Left lung (tissue), 10 donors: ENCODE data around the gene ANAPC5. TPM values are rescaled to one million over a fixed set of nuclear protein-coding genes. Genes with fewer than 3 reads are reported as not detected.
"Not testable (repeated sequence)": the region's sequence is repeated elsewhere in the genome, so short reads cannot be mapped to it uniquely, and the experiment has no call there.

Source experiments
- ATAC-seq: fragments of 200-7000 bp; cut with Tn5 transposase; one replicate; pipeline ENCODE4 v1.9.1; 2020; ENCODE audit warnings: moderate library complexity
- DNase-seq, 4 donors: peaks; one replicate each; pipeline ENCODE4 v3.0.0-alpha.2; 2013 to 2020
- H3K27ac ChIP-seq, 2 donors: fragments of 200-600 bp; sonication (generic) in 1 of 2; one replicate each; pipeline versions ENCODE4 v1.5.0 to v1.8.0; 2020 to 2021
- H3K27me3 ChIP-seq, 2 donors: fragments of 200-600 bp; sonication (generic) in 1 of 2; one replicate each; pipeline versions ENCODE4 v1.5.0 to v1.8.0; 2020 to 2021
- H3K36me3 ChIP-seq, 2 donors: fragments of 200-600 bp; sonication (generic) in 1 of 2; one replicate each; pipeline versions ENCODE4 v1.5.0 to v1.8.0; 2020 to 2021
- H3K4me1 ChIP-seq, 2 donors: fragments of 200-600 bp; one replicate each; pipeline ENCODE4 v1.8.0; 2021
- H3K4me3 ChIP-seq, 2 donors: fragments of 200-600 bp; sonication (generic) in 1 of 2; one replicate each; pipeline versions ENCODE4 v1.5.0 to v1.8.0; 2020 to 2021; ENCODE audit warnings: mild to moderate bottlenecking in 1 of 2
- H3K9me3 ChIP-seq, 2 donors: fragments of 200-600 bp; sonication (generic) in 1 of 2; one replicate each; pipeline versions ENCODE4 v1.5.0 to v1.8.0; 2020 to 2021
- CTCF ChIP-seq, 2 donors: fragments of 200-600 bp; sonication (generic) in 1 of 2; IDR thresholded peaks; one replicate each; pipeline versions ENCODE4 v1.5.0 to v1.8.0; 2021; ENCODE audit warnings: antibody characterized with exemption in 2 of 2
- intact Hi-C, 2 donors: fragments of 100-400 bp; cut with DNase I; formaldehyde crosslinking; loops; one replicate each; pipeline versions ENCODE4 v1.11.2 to v1.14.2; 2022
- polyA plus RNA-seq, 6 donors: library from polyadenylated mRNA; unstranded; fragments of 120-200 nt; gene quantifications; one replicate each; pipeline ENCODE4 v1.2.1, GENCODE V29; 2013; ENCODE audit not compliant: insufficient read length in 6 of 6
- total RNA-seq, 2 donors: library from RNA; stranded (reverse); fragmentation: NEBNext Ultra II Directional; extraction: Animal tissue kit (Norgen Biotek cat#: 25700); gene quantifications; one replicate each; pipeline ENCODE4 v1.2.1, GENCODE V29; 2021
- donor health status: DM: no; HTN: yes; CAD: no.
- donor health status: DM: no; HTN: no; CAD: no.

ANAPC5 gene
- total and polyA plus RNA-seq, 8 donors: 84.8 to 206 (median 165) TPM

GRCh38 chr12:121326996-121327674, 25.1 kb downstream of the ANAPC5 start:
- Histone ChIP-seq H3K36me3 (peaks cover 2 to 99% of the 10 kb centered on the region in 2 donors), H3K27me3 (no peaks in the 10 kb centered on the region), H3K9me3 (no peaks in the 10 kb centered on the region), H3K4me3 (no peak overlapping the region), H3K4me1 (peaks cover 0 to 15% of the 10 kb centered on the region in 2 donors), H3K27ac (peak overlapping the region in 1 of 2 donors; percentile 15)
- ATAC-seq (no peak), DNase-seq (peak in 1 of 4 donors; percentile 48)
- no peak for TF ChIP-seq CTCF (IDR thresholded peaks at IDR 0.05)
- intact Hi-C loops: no loop called here

- no peaks in the 10 kb centered on the region for H3K9me3 ChIP-seq
- no peak overlapping the region for H3K4me3 ChIP-seq
- no peak for DNase-seq
- TF ChIP-seq CTCF (IDR thresholded peaks at IDR 0.05): no peak
- peaks cover 0 to 15% of the 10 kb centered on the region in 2 donors for H3K4me1 ChIP-seq
- ATAC-seq: no peak
- peaks cover 2 to 95% of the 10 kb centered on the region in 2 donors for H3K36me3 ChIP-seq
- no peaks in the 10 kb centered on the region for H3K27me3 ChIP-seq
- no peak overlapping the region for H3K27ac ChIP-seq
- intact Hi-C loops: no loop called here
Observed at GRCh38 chr12:121325922-121326396, 26.3 kb downstream of the ANAPC5 start.

- Histone ChIP-seq H3K9me3 (no peaks in the 10 kb centered on the region), H3K4me1 (peaks cover 0 to 15% of the 10 kb centered on the region in 2 donors), H3K4me3 (no peak overlapping the region), H3K36me3 (peaks cover 0 to 93% of the 10 kb centered on the region in 2 donors), H3K27me3 (no peaks in the 10 kb centered on the region), H3K27ac (no peak overlapping the region)
- DNase-seq (no peak), ATAC-seq (no peak)
- intact Hi-C loops: no loop called here
- no peak for TF ChIP-seq CTCF (IDR thresholded peaks at IDR 0.05)
Observed at GRCh38 chr12:121323908-121324307, 28.3 kb downstream of the ANAPC5 start.

- no peak for TF ChIP-seq CTCF (IDR thresholded peaks at IDR 0.05)
- Histone ChIP-seq H3K27me3 (no peaks in the 10 kb centered on the region), H3K4me3 (no peak overlapping the region), H3K36me3 (peaks cover 0 to 65% of the 10 kb centered on the region in 2 donors), H3K27ac (no peak overlapping the region), H3K4me1 (peaks cover 0 to 12% of the 10 kb centered on the region in 2 donors), H3K9me3 (no peaks in the 10 kb centered on the region)
- intact Hi-C loops: no loop called here
- no peak for DNase-seq
- ATAC-seq: no peak
Observed at GRCh38 chr12:121318121-121318520, 34.1 kb downstream of the ANAPC5 start.

- no peaks in the 10 kb centered on the region for H3K27me3 ChIP-seq
- intact Hi-C loops: no loop called here
- no peak for ATAC-seq
- no peak overlapping the region for H3K4me3 ChIP-seq
- H3K9me3 ChIP-seq: no peaks in the 10 kb centered on the region
- peaks cover 0 to 67% of the 10 kb centered on the region in 2 donors for H3K36me3 ChIP-seq
- peak overlapping the region in 1 of 2 donors; percentile 53 for H3K27ac ChIP-seq
- no peak for DNase-seq
- H3K4me1 ChIP-seq: peaks cover 0 to 12% of the 10 kb centered on the region in 2 donors
- no peak for TF ChIP-seq CTCF (IDR thresholded peaks at IDR 0.05)
Observed at GRCh38 chr12:121314431-121314830, 37.8 kb downstream of the ANAPC5 start.

GRCh38 chr12:121310231-121310630, 42.0 kb downstream of the ANAPC5 start:
- H3K27me3 ChIP-seq, H3K27ac ChIP-seq, intact Hi-C loops, ATAC-seq, H3K4me3 ChIP-seq, DNase-seq, H3K9me3 ChIP-seq: not testable (repeated sequence)
- Histone ChIP-seq H3K36me3 (peaks cover 0 to 53% of the 10 kb centered on the region in 2 donors), H3K4me1 (peaks cover 0 to 20% of the 10 kb centered on the region in 2 donors)

- not testable (repeated sequence) for H3K9me3 ChIP-seq
Observed at GRCh38 chr12:121307397-121307796, 44.8 kb downstream of the ANAPC5 start.

More at GRCh38 chr12:121307397-121307796, 44.8 kb downstream of the ANAPC5 start:
- Histone ChIP-seq H3K4me1 (peaks cover 0 to 11% of the 10 kb centered on the region in 2 donors), H3K36me3 (peaks cover 0 to 48% of the 10 kb centered on the region in 2 donors)
- H3K27ac ChIP-seq, ATAC-seq, H3K4me3 ChIP-seq, intact Hi-C loops, H3K27me3 ChIP-seq, DNase-seq: not testable (repeated sequence)
